Measurements from ENCODE around the gene FGB. TPM values are rescaled to one million over a fixed set of nuclear protein-coding genes. Genes with fewer than 3 reads are reported as not detected.
"Not testable (repeated sequence)": the region's sequence is repeated elsewhere in the genome, so short reads cannot be mapped to it uniquely, and the experiment has no call there.

The FGB gene
- total and polyA plus RNA-seq, 2 of the 13 experiments (the other 11 are each of a cell fraction or from before 2014, with no cell fraction given) = 226 to 784 TPM

GRCh38 chr4:154597281-154597680, 34.5 kb downstream of the FGB start:
- H2AFZ ChIP-seq (ENCODE audit: low read length); H4K20me1 ChIP-seq (ENCODE audit: insufficient read depth, low read length); H3K4me3 ChIP-seq (replicated peaks in 1 of 3; ENCODE audit: insufficient read depth in 1 of 3, low read depth in 2 of 3, low read length in 3 of 3); BruUV-seq (replicated peaks); H3K36me3 ChIP-seq (replicated peaks in 1 of 2; ENCODE audit: control insufficient read depth in 1 of 2, insufficient read depth in 2 of 2, low read length in 2 of 2); H3K79me2 ChIP-seq (ENCODE audit: insufficient read depth, low read length); intact Hi-C loops (cut with micrococcal nuclease; ENCODE audit: unreplicated experiment); DNase-seq (ENCODE audit: low spot score); ATAC-seq; H3K27me3 ChIP-seq (ENCODE audit: control insufficient read depth in 1 of 2, insufficient read depth in 2 of 2, low read length in 2 of 2); H3K9me3 ChIP-seq (ENCODE audit: low read length); FAIRE-seq; in situ Hi-C loops (cut with HindIII; ENCODE audit: extremely low pct_ligation_motif_present, low pct_unique_long_range_greater_than_20kb); TF ChIP-seq FOXA1 (IDR thresholded peaks at IDR 0.05): not testable (repeated sequence)
- ChIA-PET CTCF (ENCODE audit: low intra/inter-chr PET ratio, low total read pairs) (interaction anchor here (0.7 to 1.3 kb wide), 2 partner anchors 20 to 37 kb away, joined by 3 to 4 read pairs; no protein-coding TSS in a partner anchor), POLR2A (interaction anchor here (1.9 to 2.7 kb wide), 8 partner anchors 9 to 38 kb away, joined by 7 to 127 read pairs (median 30); partner anchors contain the start of genes FGA, FGB and FGG)
- WGBS (ENCODE audit: low lambda C conversion rate) = 69% methylated on average over 11 of the region's 11 CpGs
- peak overlapping the region; percentile 19; the same call in 1 of the 2 replicates for H3K9ac ChIP-seq (ENCODE audit: insufficient read depth, low read depth, low read length)
- peaks cover 95% of the 10 kb centered on the region for H3K4me1 ChIP-seq (ENCODE audit: insufficient read depth, low read length)
- peak overlapping the region; percentile 74 for H3K4me2 ChIP-seq (ENCODE audit: low read depth, low read length)
- H3K27ac ChIP-seq (ENCODE audit: extremely low read length, insufficient read depth, low read length) = peak overlapping the region; percentile 77
- TF ChIP-seq ZMYM4 (CRISPR knock-in tag; IDR thresholded peaks at IDR 0.05) = peak; percentile 55; the same call in 1 of the 2 replicates
- TF ChIP-seq RARA (CRISPR knock-in tag; IDR thresholded peaks at IDR 0.05) = peak; percentile 93
- TF ChIP-seq ZBTB4 (CRISPR knock-in tag; IDR thresholded peaks at IDR 0.05; ENCODE audit: borderline replicate concordance) = peak; percentile 41; the same call in 1 of the 2 replicates
- peak; percentile 14; the same call in 1 of the 2 replicates for TF ChIP-seq FOSL2 (CRISPR knock-in tag; IDR thresholded peaks at IDR 0.05)
- peak; percentile 25 for TF ChIP-seq ZEB1 (IDR thresholded peaks at IDR 0.05; ENCODE audit: insufficient replicate concordance, low read depth)
- TF ChIP-seq TBX2 (CRISPR knock-in tag; IDR thresholded peaks at IDR 0.05; ENCODE audit: borderline replicate concordance) = peak; percentile 21; the same call in 1 of the 2 replicates
- TF ChIP-seq KDM5B (CRISPR knock-in tag; IDR thresholded peaks at IDR 0.05; ENCODE audit: borderline replicate concordance) = 0 out of 2 replicates have a peak, but pooled peaks have one; percentile 24
- 0 out of 2 replicates have a peak, but pooled peaks have one; percentile 14 for TF ChIP-seq FOXA1 (CRISPR knock-in tag; IDR thresholded peaks at IDR 0.05)
- TF ChIP-seq ZFP91 (CRISPR knock-in tag; IDR thresholded peaks at IDR 0.05; ENCODE audit: borderline replicate concordance) = peak; percentile 20; the same call in 1 of the 2 replicates
- TF ChIP-seq RXRA (CRISPR knock-in tag; IDR thresholded peaks at IDR 0.05) = peak; percentile 79
- peak; percentile 35; the same call in 1 of the 2 replicates for TF ChIP-seq HOXA3 (CRISPR knock-in tag; IDR thresholded peaks at IDR 0.05)
- TF ChIP-seq POGZ (CRISPR knock-in tag; IDR thresholded peaks at IDR 0.05) = peak; percentile 32; the same call in 1 of the 2 replicates
- peak; percentile 55; the same call in 1 of the 2 replicates for TF ChIP-seq ZMYM2 (CRISPR knock-in tag; IDR thresholded peaks at IDR 0.05)
- peak; percentile 51; the same call in 1 of the 2 replicates for TF ChIP-seq MTA1 (CRISPR knock-in tag; IDR thresholded peaks at IDR 0.05; ENCODE audit: borderline replicate concordance)
- peak; percentile 81 for TF ChIP-seq SALL1 (CRISPR knock-in tag; IDR thresholded peaks at IDR 0.05)
- TF ChIP-seq ZBTB38 (CRISPR knock-in tag; IDR thresholded peaks at IDR 0.05) = peak; percentile 88
- peak; percentile 42; the same call in 1 of the 2 replicates for TF ChIP-seq MED1 (CRISPR knock-in tag; IDR thresholded peaks at IDR 0.05)
- peak; percentile 81; the same call in 1 of the 2 replicates for TF ChIP-seq ZNF460 (CRISPR knock-in tag; IDR thresholded peaks at IDR 0.05; ENCODE audit: borderline replicate concordance)
